Kidney glomerular epithelial cell (primary cell): Measurements from ENCODE around the gene PLEKHG5.
A peak's percentile ranks its signal among the peaks of the same experiment; 100 is the strongest.

Experiments used
- DNase-seq: peaks from one replicate; lab custom pipeline; 2025; lab: John Stamatoyannopoulos, UW

Gene PLEKHG5, protein sequence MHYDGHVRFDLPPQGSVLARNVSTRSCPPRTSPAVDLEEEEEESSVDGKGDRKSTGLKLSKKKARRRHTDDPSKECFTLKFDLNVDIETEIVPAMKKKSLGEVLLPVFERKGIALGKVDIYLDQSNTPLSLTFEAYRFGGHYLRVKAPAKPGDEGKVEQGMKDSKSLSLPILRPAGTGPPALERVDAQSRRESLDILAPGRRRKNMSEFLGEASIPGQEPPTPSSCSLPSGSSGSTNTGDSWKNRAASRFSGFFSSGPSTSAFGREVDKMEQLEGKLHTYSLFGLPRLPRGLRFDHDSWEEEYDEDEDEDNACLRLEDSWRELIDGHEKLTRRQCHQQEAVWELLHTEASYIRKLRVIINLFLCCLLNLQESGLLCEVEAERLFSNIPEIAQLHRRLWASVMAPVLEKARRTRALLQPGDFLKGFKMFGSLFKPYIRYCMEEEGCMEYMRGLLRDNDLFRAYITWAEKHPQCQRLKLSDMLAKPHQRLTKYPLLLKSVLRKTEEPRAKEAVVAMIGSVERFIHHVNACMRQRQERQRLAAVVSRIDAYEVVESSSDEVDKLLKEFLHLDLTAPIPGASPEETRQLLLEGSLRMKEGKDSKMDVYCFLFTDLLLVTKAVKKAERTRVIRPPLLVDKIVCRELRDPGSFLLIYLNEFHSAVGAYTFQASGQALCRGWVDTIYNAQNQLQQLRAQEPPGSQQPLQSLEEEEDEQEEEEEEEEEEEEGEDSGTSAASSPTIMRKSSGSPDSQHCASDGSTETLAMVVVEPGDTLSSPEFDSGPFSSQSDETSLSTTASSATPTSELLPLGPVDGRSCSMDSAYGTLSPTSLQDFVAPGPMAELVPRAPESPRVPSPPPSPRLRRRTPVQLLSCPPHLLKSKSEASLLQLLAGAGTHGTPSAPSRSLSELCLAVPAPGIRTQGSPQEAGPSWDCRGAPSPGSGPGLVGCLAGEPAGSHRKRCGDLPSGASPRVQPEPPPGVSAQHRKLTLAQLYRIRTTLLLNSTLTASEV

GRCh38 chr1:6491480-6491962 lies at the start of gene PLEKHG5:
Gene PLEKHG5, minus strand, starts transcription at chr1:6491667. Its CDS starts 14,096 bp downstream, at chr1:6477571.
- peak; percentile 84 for DNase-seq

DNA sequence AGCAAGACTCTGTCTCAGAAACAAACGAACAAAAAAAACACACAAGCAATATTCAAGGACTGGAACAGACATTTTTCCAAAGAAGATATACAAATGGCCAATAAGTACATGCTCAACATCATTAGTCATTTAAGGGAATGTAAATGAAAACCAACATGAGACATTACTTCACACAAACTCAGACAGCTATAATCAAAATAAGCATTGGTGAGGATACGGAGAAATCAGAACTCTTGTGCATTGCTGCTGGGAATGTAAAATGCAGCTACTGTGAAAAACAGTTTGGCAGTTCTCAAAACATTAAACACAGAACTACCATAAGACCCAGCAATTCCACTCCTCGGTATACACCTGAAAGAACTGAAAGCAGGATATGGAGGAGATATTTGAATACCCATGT lies 47.5 kb upstream of the PLEKHG5 start:
- peak; percentile 29 for DNase-seq

- DNase-seq, result no peak
These were observed 44.8 kb upstream of the PLEKHG5 start for GRCh38 chr1:6536291-6536690.

GRCh38 chr1:6535214-6535613 lies 43.7 kb upstream of the PLEKHG5 start:
- DNase-seq, result no peak

DNA sequence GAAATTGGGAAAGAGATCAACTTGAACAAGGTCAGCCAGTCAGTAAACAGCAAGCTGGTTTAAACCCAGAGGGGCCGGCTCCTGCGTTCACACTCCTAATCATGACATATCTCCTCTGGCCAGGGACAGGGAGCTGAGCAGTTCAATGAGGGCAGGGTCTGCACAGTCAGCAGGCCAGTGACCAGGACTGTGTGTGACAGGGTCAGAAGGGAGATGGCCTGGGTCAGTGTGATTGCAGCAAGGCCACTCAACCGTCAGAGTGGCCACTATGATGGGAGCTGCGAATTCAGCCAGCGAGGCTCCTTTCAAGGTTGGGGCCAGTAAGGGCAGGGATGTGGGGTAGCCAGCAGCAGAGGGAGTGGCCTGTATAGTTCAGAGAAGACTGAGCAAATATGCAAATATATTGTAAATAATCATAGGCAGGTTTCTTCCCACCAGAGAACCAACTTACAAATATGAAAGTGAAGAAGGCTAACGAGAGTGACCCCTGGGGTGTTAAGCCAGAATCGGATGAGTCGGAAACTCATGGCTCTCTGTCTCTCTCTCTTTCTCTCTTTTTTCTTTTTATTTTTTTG lies 42.9 kb upstream of the PLEKHG5 start:
- no peak for DNase-seq

- no peak for DNase-seq
These were observed 40.5 kb upstream of the PLEKHG5 start for GRCh38 chr1:6531996-6532395.

DNA sequence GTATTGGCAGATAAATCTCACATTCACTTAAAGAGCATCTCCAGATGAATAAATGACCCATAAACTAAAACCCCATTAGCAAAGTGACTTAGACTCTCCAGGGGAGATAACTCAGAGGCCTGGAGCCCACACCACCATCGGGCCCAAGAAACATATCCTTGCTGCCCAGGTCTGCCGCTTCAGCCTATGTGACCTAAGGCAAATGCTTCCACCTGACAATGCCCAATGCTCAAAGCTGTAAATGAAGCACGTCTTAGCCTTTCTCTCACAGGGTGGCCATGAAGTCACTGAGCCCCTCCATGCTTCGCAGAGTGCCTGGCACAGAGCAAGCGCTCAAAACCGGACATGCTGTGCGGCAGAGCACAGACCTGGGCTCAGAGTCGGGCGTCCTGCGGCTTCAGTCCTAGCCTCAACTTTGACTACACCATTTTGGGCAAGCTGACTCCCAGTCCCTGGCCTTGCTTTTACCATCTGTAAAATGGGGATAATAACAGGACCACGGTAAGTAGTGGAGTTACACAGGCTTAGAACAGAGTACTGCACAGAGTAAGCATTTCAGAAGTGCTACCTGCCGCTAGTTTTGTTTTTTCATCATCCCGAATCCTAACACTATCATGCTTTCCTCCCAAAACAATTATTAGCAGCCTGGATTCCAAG lies 39.2 kb upstream of the PLEKHG5 start:
- DNase-seq, result no peak

- DNase-seq, result no peak
These were observed 37.0 kb upstream of the PLEKHG5 start for GRCh38 chr1:6528492-6528891.

DNA sequence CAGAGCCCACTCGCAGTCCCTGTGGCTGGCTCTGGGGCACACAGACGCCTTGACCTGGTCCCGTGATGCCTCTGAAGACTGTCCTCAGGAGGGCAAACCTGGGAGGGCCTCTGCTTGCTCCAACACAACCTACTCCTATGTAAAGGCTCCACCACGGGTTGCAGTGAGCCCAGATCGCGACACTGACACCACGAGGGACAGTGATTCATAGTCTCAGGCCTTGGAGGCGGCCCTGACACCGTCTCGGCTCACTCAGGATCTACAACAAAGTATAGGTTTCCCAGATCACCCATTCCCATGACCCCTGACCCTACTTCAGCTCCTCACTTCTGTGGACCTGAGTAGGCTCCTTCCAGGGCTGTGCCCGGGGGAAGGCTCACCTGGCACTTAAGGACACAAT lies 34.8 kb upstream of the PLEKHG5 start:
- no peak for DNase-seq

DNA sequence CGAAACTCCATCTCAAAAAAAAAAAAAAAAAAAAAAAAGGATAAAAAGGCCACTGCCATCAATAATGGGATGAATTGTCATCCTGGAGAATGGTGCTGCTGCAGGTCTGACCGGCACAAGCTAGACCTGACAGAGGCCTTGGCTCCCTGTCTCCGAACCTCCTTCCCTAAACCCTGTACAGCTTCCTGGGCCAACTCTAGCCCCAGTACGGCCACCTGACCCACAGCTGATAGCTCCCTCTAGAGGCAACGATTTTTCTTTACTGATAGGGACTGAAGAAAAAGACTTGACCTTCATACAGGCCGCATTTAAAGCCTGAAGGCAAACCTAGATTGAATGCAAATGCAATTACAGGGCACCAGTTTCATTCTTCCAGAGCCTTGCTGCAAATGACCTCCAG lies 32.1 kb upstream of the PLEKHG5 start:
- no peak for DNase-seq

DNA sequence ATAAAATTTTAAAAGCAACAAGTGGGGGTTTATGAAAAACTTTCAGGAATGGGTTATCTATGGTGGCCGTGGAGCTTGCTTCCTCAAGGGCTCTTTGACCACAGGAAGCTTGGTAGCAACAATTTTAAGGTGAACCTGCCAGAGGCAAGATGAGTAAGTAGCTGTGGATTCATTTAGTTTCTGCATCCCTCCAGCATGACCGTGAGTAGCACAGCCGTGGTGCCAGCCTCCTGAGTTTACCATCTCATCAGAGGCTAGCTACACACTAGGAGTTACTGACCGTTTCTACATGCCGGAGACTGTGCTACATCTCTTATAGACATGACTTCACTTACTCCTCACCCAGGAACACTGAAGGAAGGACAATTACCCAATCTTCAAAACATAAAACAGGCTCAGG lies 30.1 kb upstream of the PLEKHG5 start:
- DNase-seq, result no peak

DNA sequence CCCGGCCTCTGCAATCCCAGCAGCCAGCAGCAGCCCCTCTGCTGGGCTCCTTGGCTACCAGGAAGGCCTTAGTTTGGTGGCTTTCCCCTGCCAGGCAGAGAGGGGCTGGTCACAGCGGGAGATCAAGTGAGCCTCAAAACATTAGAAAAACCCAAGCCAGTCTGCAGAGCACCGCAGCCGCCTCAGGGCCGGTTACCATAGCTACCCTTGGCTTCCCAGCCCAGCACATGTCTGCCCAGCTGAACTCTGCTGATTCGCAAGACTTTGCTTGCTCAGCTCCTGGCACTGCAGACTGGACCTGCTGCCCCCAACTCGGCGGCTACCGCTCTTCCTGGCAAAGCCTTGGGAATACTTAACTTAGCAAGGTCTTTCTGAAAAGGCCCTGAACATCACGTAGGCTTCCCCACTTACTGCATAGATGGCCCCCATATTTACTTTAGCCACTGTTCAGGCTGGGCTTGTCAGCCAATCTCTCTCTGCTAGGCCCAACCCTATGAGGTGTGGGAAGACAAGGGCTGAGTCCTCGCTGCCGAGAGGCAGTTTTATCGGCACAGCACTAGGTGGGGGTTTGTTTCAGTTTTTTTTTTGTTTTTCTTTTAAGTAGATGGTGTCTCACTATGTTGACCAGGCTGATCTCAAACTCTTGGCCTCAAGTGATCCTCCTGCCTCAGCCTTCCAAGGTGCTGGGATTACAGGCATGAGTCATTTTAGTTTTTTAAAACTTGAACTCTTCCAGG lies 28.6 kb upstream of the PLEKHG5 start:
- peak; percentile 43 for DNase-seq

- DNase-seq, result no peak
These were observed 28.0 kb upstream of the PLEKHG5 start for GRCh38 chr1:6519491-6519934.

GRCh38 chr1:6517435-6517851 lies 26.0 kb upstream of the PLEKHG5 start:
- no peak for DNase-seq

DNA sequence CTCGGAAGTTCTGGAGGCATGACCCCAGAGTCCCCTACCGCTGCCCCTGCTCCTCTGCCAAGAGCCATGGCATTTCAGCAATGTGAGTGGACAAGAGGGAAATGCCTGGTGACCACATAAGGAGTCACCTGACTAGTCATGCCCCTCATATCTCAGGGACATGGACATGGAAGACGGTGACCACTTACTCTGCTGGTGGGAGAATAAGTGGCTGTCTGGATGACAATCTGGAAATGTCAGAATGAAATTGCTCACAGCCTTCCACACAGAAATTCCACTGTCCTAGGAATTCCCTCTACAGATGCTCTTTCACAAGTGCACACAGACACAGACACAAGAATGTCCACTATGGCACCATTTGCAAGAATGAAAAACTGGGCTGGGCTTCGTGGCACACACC lies 24.3 kb upstream of the PLEKHG5 start:
- no peak for DNase-seq

DNA sequence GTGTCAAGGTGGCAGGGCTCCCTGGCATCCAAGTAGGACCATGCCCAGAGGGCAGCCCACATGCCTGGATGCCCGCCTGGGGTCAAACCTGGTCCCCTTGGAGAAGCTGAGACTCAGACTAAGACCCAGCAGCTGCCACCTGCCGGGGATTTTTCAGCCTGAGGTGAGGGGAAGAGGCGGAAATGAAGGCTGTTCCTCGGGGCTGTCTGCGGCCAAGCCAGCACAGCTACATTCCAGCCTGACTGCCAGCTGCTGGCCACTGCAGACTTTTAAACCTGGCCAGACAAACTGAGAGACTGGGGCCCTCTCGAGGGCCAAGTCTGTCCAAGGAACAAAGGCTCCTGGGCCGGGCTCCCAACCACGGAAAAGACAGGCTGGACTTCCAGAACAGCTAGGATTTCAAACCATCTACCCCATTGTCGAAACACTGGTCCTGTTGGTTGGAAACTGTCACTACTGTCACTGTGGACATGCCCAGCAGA lies 21.9 kb upstream of the PLEKHG5 start:
- DNase-seq, result no peak

GRCh38 chr1:6512908-6513280 lies 21.4 kb upstream of the PLEKHG5 start:
- no peak for DNase-seq

DNA sequence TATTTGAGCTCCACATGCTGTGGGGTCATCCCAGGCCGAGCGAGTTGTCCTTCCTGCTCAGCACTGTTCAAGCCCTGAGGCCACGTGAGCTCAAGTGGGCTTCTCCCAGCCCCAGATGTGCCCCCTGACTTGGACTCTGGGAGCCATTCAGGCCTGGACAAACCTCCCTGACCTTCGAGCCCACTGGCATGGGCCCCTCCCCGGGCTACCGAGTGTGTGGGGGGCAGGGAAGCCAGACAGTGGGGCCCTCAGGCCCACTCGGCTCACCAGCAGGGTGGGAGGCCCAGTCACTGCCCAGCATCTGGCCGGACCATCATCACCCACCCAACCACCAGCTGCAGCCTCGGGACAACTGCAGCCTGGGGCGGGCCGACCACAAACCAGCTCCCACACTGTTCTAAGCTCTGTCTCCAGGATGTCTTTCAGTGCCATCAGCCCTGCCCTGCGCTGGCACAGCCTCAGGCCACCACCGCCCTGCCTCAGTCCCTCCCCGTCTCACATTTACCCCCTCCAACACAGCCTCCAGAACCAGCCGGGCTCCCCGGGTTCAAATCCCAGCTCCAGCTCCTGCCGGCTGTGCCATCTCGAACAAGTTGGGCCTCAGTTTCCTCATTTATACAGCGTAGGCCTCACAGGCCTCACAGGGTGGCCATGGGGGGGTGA lies 20.9 kb upstream of the PLEKHG5 start:
- DNase-seq, result no peak

- no peak for DNase-seq
These were observed 20.2 kb upstream of the PLEKHG5 start for GRCh38 chr1:6511561-6512244.

DNA sequence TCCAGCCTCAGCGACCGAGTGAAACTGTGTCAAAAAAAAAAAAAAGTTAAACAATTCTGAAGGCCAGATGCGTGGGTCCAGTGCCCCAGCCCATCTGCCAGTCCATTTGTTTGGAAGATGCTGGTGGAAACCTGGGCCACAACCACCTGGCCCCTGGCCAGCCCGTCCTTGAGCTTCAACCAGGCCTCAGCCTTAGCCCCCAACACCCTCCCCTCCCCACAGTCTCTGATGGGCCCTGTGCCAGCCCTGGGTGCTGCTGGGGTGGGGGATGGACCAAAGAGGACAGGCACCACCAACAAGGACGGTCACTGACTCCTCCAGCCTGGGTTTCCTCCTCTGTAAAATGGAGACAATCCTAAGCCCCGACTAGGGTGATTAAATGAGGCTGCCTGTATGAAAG lies 19.6 kb upstream of the PLEKHG5 start:
- no peak for DNase-seq
